Transverse colon (tissue), 4 donors: ENCODE results near the gene ARHGEF25.

Source experiments
- CTCF ChIP-seq, 5 experiments: fragments of 200-600 bp in 3 of 5; fragments of 450-650 bp in 2 of 5; sonication (generic) in 3 of 5; IDR thresholded peaks; 1 replicate in 2 of 5; 2 replicates in 3 of 5; pipeline ENCODE4 v1.5.1; 2016 to 2017; ENCODE audit warnings: antibody characterized with exemption in 5 of 5, inconsistent platforms in 3 of 5, mild to moderate bottlenecking in 2 of 5, moderate library complexity in 1 of 5
- EP300 ChIP-seq: sonication (generic); formaldehyde crosslinking; IDR thresholded peaks from one replicate; pipeline ENCODE4 v1.6.1; 2017; ENCODE audit warnings: antibody characterized with exemption, low read depth
- POLR2A ChIP-seq: fragments of 450-650 bp; IDR thresholded peaks from one replicate; pipeline ENCODE4 v1.6.1; 2016; ENCODE audit warnings: antibody characterized with exemption, mild to moderate bottlenecking, moderate library complexity
- POLR2AphosphoS5 ChIP-seq, 3 donors: sonication (generic); formaldehyde crosslinking; IDR thresholded peaks; one replicate each; pipeline ENCODE4 v1.6.1; 2016; ENCODE audit warnings: antibody characterized with exemption in 3 of 3

DNA sequence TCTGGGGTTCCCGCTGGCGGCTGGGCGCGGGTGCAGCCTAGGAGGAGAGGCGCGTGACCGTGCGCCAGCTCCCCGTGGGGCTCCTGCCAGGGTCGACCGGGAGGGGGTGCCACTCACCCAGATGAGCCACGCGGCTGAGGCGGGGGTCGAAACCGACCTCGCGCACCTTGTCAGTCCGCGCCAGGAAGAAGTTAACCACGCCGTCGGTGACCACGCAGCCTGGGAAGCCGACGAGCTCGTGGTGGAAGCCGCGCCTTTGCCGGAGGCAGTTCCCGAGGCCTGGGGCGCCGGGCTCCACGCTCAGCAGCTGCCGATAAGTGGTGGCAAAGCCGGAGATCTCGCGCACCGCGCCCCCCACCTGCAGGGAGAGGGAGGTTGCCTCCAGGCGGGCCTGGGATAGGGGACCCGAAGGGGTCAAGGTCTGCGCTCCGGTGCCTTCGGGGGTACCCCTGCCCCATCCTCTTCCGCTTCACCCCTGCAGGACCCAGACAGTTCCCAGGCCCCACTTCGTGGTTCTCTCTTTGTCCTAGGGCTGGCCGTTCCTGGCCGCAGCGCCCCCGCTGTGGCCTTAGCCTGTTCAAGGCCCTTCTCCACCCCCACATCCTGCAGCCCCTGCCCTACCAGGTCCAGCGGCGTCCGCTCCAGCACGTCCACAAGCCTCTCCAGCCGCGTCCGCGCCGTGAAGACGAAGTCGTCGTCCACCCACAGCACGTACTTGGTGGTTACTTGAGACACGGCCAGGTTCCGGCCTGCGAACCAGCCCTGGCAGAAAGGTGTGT lies 16.5 kb downstream of the ARHGEF25 start:
- TF ChIP-seq CTCF (IDR thresholded peaks at IDR 0.05): no peak
- no peak for TF ChIP-seq POLR2AphosphoS5 (IDR thresholded peaks at IDR 0.05)
- TF ChIP-seq EP300: no peak
- TF ChIP-seq POLR2A: no peak
